ENCODE results near the gene ADGRL3. TPM values are rescaled to one million over a fixed set of nuclear protein-coding genes. Genes with fewer than 3 reads are reported as not detected.

Gene ADGRL3
- total and polyA plus RNA-seq, 2 donors (not counting 1 experiment from before 2014, with no cell fraction given): not detected

DNA sequence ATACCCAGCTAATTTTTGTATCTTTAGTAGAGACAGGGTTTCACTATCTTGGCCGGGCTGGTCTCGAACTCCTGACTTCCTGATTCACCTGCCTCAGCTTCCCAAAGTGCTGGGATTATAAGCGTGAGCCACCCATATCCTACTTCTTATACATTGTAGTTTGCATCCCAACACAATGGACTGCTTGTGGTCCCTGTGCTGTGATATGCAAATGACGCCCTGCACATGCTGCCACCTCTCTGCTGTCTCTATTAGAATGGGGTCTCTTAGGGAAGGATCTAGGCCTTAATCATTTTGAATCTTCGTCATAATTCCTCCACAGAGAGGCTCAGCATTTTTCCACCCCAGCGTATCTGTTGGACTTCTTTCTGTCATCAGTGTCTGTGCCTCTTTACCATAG, 595.9 kb downstream of the ADGRL3 start:
- WGBS (ENCODE audit: insufficient coverage): 81% methylated on average over 4 of the region's 6 CpGs

DNA sequence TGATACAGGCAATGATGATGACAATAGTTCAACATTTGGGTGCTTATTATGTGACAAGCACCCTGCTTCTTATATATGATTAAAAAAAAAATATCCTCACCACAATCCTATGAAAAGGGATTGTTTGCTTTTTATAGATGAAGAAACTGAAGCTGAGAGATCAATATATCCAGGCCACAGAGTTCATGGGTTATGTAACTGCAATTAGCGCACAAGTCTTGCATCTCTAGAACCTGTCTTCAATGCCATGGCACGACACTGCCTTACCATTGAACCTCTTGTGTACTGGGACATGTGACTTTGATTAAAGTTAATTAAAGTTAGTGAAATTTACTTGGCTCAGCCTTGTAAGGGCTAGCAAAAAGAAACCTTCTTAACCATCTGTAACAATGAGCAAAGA, 599.7 kb downstream of the ADGRL3 start:
- Histone ChIP-seq H3K4me1 (ENCODE audit: control insufficient read depth in 2 of 2, insufficient read depth in 2 of 2, low read length in 2 of 2) (no peaks in the 10 kb centered on the region), H3K36me3 (replicated peaks in 1 of 2; ENCODE audit: control extremely low read depth in 1 of 2, control insufficient read depth in 1 of 2, extremely low read depth in 1 of 2, insufficient read depth in 2 of 2, low read length in 1 of 2) (no peaks in the 10 kb centered on the region), H3K4me3 (ENCODE audit: control extremely low read depth in 1 of 5, extremely low read depth in 1 of 5, insufficient read depth in 1 of 5, low read depth in 2 of 5, low read length in 4 of 5) (no peak overlapping the region), H3K79me2 (ENCODE audit: control insufficient read depth, insufficient read depth, low read length) (no peaks in the 10 kb centered on the region), H2AFZ (ENCODE audit: insufficient read depth, low read depth, low read length, poor library complexity, severe bottlenecking) (no peak overlapping the region), H3K27me3 (replicated peaks in 1 of 4; ENCODE audit: control extremely low read depth in 1 of 4, control insufficient read depth in 3 of 4, insufficient read depth in 4 of 4, low read length in 3 of 4) (no peaks in the 10 kb centered on the region), H3K9me3 (ENCODE audit: control extremely low read depth in 1 of 3, control insufficient read depth in 2 of 3, insufficient read depth in 1 of 3, low read length in 2 of 3) (peaks cover 0 to 1% (median 0%) of the 10 kb centered on the region in 3 donors), H3K4me2 (replicated peaks; ENCODE audit: low read depth, low read length, poor library complexity, severe bottlenecking) (no peak overlapping the region), H3K27ac (ENCODE audit: low read length in 2 of 2) (no peak overlapping the region), H3K9ac (ENCODE audit: low read length) (no peak overlapping the region), H4K20me1 (ENCODE audit: control insufficient read depth, insufficient read depth, low read length, poor library complexity, severe bottlenecking) (no peaks in the 10 kb centered on the region)
- Mint-ChIP-seq H3K27ac (no peak overlapping the region), H3K27me3 (no peaks in the 10 kb centered on the region), H3K4me1 (no peaks in the 10 kb centered on the region), H3K4me3 (no peak overlapping the region), H3K9me3 (ENCODE audit: insufficient read depth) (no peaks in the 10 kb centered on the region)
- ATAC-seq (ENCODE audit: low read depth): no peak
- no peak for DNase-seq
- POLR2A ChIA-PET: no interaction called here
- TF ChIP-seq CTCF (IDR thresholded peaks at IDR 0.05) (no peak), EZH2 (IDR thresholded peaks at IDR 0.05; ENCODE audit: borderline replicate concordance, insufficient read depth, low read depth, low read length, poor library complexity, severe bottlenecking) (no peak)
- intact Hi-C loops (cut with micrococcal nuclease): no loop called here
- CTCF ChIA-PET: no interaction called here
- 100% methylated on average over 1 of the region's 2 CpGs for WGBS (ENCODE audit: insufficient coverage)

More for the DNA sequence above, 595.9 kb downstream of the ADGRL3 start:
- ChIA-PET POLR2A (no interaction called here), CTCF (no interaction called here)
- H2AFZ ChIP-seq (ENCODE audit: insufficient read depth, low read depth, low read length, poor library complexity, severe bottlenecking): no peak overlapping the region
- H3K27ac Mint-ChIP-seq: no peak overlapping the region
- H3K27ac ChIP-seq (ENCODE audit: low read length in 2 of 2): no peak overlapping the region
- no peaks in the 10 kb centered on the region for H3K27me3 Mint-ChIP-seq
- H3K4me1 Mint-ChIP-seq: no peaks in the 10 kb centered on the region
- no peak overlapping the region for H3K4me3 ChIP-seq (ENCODE audit: control extremely low read depth in 1 of 5, extremely low read depth in 1 of 5, insufficient read depth in 1 of 5, low read depth in 2 of 5, low read length in 4 of 5)
- intact Hi-C loops (cut with micrococcal nuclease): no loop called here
- no peak overlapping the region for H3K4me2 ChIP-seq (replicated peaks; ENCODE audit: low read depth, low read length, poor library complexity, severe bottlenecking)
- H4K20me1 ChIP-seq (ENCODE audit: control insufficient read depth, insufficient read depth, low read length, poor library complexity, severe bottlenecking): no peaks in the 10 kb centered on the region
- H3K9me3 ChIP-seq (ENCODE audit: control extremely low read depth in 1 of 3, control insufficient read depth in 2 of 3, insufficient read depth in 1 of 3, low read length in 2 of 3): peaks cover 0 to 6% (median 1%) of the 10 kb centered on the region in 3 donors
- H3K4me3 Mint-ChIP-seq: no peak overlapping the region
- ATAC-seq (ENCODE audit: low read depth) (no peak), DNase-seq (no peak)
- TF ChIP-seq EZH2 (IDR thresholded peaks at IDR 0.05; ENCODE audit: borderline replicate concordance, insufficient read depth, low read depth, low read length, poor library complexity, severe bottlenecking) (no peak), CTCF (IDR thresholded peaks at IDR 0.05) (no peak)
- H3K79me2 ChIP-seq (ENCODE audit: control insufficient read depth, insufficient read depth, low read length): no peaks in the 10 kb centered on the region
- no peaks in the 10 kb centered on the region for H3K36me3 ChIP-seq (replicated peaks in 1 of 2; ENCODE audit: control extremely low read depth in 1 of 2, control insufficient read depth in 1 of 2, extremely low read depth in 1 of 2, insufficient read depth in 2 of 2, low read length in 1 of 2)
- H3K4me1 ChIP-seq (ENCODE audit: control insufficient read depth in 2 of 2, insufficient read depth in 2 of 2, low read length in 2 of 2): no peaks in the 10 kb centered on the region
- no peaks in the 10 kb centered on the region for H3K9me3 Mint-ChIP-seq (ENCODE audit: insufficient read depth)
- H3K27me3 ChIP-seq (replicated peaks in 1 of 4; ENCODE audit: control extremely low read depth in 1 of 4, control insufficient read depth in 3 of 4, insufficient read depth in 4 of 4, low read length in 3 of 4): no peaks in the 10 kb centered on the region
- H3K9ac ChIP-seq (ENCODE audit: low read length): no peak overlapping the region

Data from B cell (primary cell).